ENCODE measurements around the gene BRD4. TPM values are rescaled to one million over a fixed set of nuclear protein-coding genes. Genes with fewer than 3 reads are reported as not detected.

BRD4 gene
- total and polyA plus RNA-seq, 2 of the 13 experiments (the other 11 are each of a cell fraction or from before 2014, with no cell fraction given): 10.5 to 11.4 TPM

- 0 out of 2 replicates have a peak, but pooled peaks have one; percentile 29 for TF ChIP-seq HBP1 (CRISPR knock-in tag; IDR thresholded peaks at IDR 0.05; ENCODE audit: low read depth)
- TF ChIP-seq ATF5 (CRISPR knock-in tag; IDR thresholded peaks at IDR 0.05; ENCODE audit: low read depth): no peak
- no peak for TF ChIP-seq KLF11 (CRISPR knock-in tag; IDR thresholded peaks at IDR 0.05)
- TF ChIP-seq ZHX1 (CRISPR knock-in tag; IDR thresholded peaks at IDR 0.05; ENCODE audit: low read depth): peak; percentile 83
- no peak for TF ChIP-seq STAT5B (CRISPR knock-in tag; IDR thresholded peaks at IDR 0.05)
- 0 out of 2 replicates have a peak, but pooled peaks have one; percentile 47 for TF ChIP-seq ZNF619 (CRISPR knock-in tag; IDR thresholded peaks at IDR 0.05)
- TF ChIP-seq KLF9 (CRISPR knock-in tag; IDR thresholded peaks at IDR 0.05; ENCODE audit: low read depth): no peak
- TF ChIP-seq EHMT2 (IDR thresholded peaks at IDR 0.05; ENCODE audit: borderline replicate concordance, low read depth, low read length): no peak
- no peak for TF ChIP-seq ZNF30 (CRISPR knock-in tag; IDR thresholded peaks at IDR 0.05)
- TF ChIP-seq ZNF589 (CRISPR knock-in tag; conservative IDR thresholded peaks at IDR 0.05): no peak
- peak; percentile 96 for TF ChIP-seq HOXA3 (CRISPR knock-in tag; IDR thresholded peaks at IDR 0.05)
- peak; percentile 87 for TF ChIP-seq ZGPAT (CRISPR knock-in tag; IDR thresholded peaks at IDR 0.05)
- TF ChIP-seq ZNF251 (CRISPR knock-in tag; IDR thresholded peaks at IDR 0.05): no peak
- TF ChIP-seq MAFG (CRISPR knock-in tag; IDR thresholded peaks at IDR 0.05): no peak
- no peak for TF ChIP-seq MZF1 (CRISPR knock-in tag; IDR thresholded peaks at IDR 0.05; ENCODE audit: borderline replicate concordance)
- TF ChIP-seq ZNF639 (CRISPR knock-in tag; conservative IDR thresholded peaks at IDR 0.05): no peak
- TF ChIP-seq GPBP1L1 (CRISPR knock-in tag; IDR thresholded peaks at IDR 0.05): no peak
- TF ChIP-seq ZNF354B (CRISPR knock-in tag; IDR thresholded peaks at IDR 0.05): no peak
- TF ChIP-seq SMC3 (IDR thresholded peaks at IDR 0.05; ENCODE audit: low read length): peak; percentile 90
- peak; percentile 89; the same call in 2 of the 3 replicates for TF ChIP-seq MXI1 (IDR thresholded peaks at IDR 0.05; ENCODE audit: borderline replicate concordance, low read depth, low read length)
- no peak; the same call in 1 of the 2 replicates for TF ChIP-seq SMYD3 (CRISPR knock-in tag; IDR thresholded peaks at IDR 0.05)
Measured at GRCh38 chr19:15297416-15298224, 34.7 kb downstream of the BRD4 start (continued).
